Mesendoderm (in vitro differentiated cells): Measurements from ENCODE around the gene OPCML.

Experiments used
- DNase-seq: peaks from one replicate; pipeline ENCODE4 v3.0.0; 2013
- H2AK5ac ChIP-seq: 2 replicates; pipeline ENCODE4 v1.6.1; 2013; ENCODE audit warnings: low read length, inconsistent platforms
- H2BK120ac ChIP-seq: 2 replicates; pipeline ENCODE4 v1.6.1; 2013; ENCODE audit warnings: low read depth, mild to moderate bottlenecking, low read length, moderate library complexity, mixed read lengths
- H2BK15ac ChIP-seq: replicated peaks from 2 replicates; pipeline ENCODE4 v1.6.1; 2013; ENCODE audit warnings: low read depth, mild to moderate bottlenecking, moderate library complexity
- H2BK5ac ChIP-seq: 2 replicates; pipeline ENCODE4 v1.6.1; 2013; ENCODE audit warnings: low read length, inconsistent platforms
- H3K18ac ChIP-seq: 2 replicates; pipeline ENCODE4 v1.6.1; 2013; ENCODE audit warnings: mild to moderate bottlenecking, low read length, mixed read lengths
- H3K23ac ChIP-seq: one replicate; pipeline ENCODE4 v1.6.1; 2013; ENCODE audit warnings: low read length
- H3K27ac ChIP-seq: 2 replicates; pipeline ENCODE4 v1.5.1; 2013; ENCODE audit warnings: low read depth, mild to moderate bottlenecking, inconsistent platforms, low read length, moderate library complexity
- H3K27me3 ChIP-seq: 2 replicates; pipeline ENCODE4 v1.6.1; 2013; ENCODE audit warnings: low read length, control low read depth, mild to moderate bottlenecking, inconsistent platforms; ENCODE audit not compliant: insufficient read depth, poor library complexity
- H3K36me3 ChIP-seq: 2 replicates; pipeline ENCODE4 v1.6.1; 2013; ENCODE audit warnings: low read length, inconsistent platforms; ENCODE audit not compliant: control insufficient read depth, insufficient read depth
- H3K4ac ChIP-seq: one replicate; pipeline ENCODE4 v1.6.1; 2013; ENCODE audit warnings: low read depth, mild to moderate bottlenecking, low read length, moderate library complexity
- H3K4me1 ChIP-seq: 2 replicates; pipeline ENCODE4 v1.6.1; 2013; ENCODE audit warnings: low read depth, low read length, inconsistent platforms; ENCODE audit not compliant: control insufficient read depth
- H3K4me2 ChIP-seq: 2 replicates; pipeline ENCODE4 v1.6.1; 2013; ENCODE audit warnings: low read length
- H3K4me3 ChIP-seq: 2 replicates; pipeline ENCODE4 v1.5.1; 2013; ENCODE audit warnings: mild to moderate bottlenecking, low read length
- H3K56ac ChIP-seq: one replicate; pipeline ENCODE4 v1.6.1; 2013; ENCODE audit warnings: low read length
- H3K79me1 ChIP-seq: 2 replicates; pipeline ENCODE4 v1.6.1; 2013; ENCODE audit warnings: low read length, inconsistent platforms
- H3K79me2 ChIP-seq: 2 replicates; pipeline ENCODE4 v1.6.1; 2013; ENCODE audit warnings: mild to moderate bottlenecking, low read length; ENCODE audit not compliant: control insufficient read depth, insufficient read depth
- H3K9ac ChIP-seq: 2 replicates; pipeline ENCODE4 v1.6.1; 2013; ENCODE audit warnings: low read length, inconsistent platforms
- H4K5ac ChIP-seq: one replicate; pipeline ENCODE4 v1.6.1; 2013; ENCODE audit warnings: low read length
- H4K8ac ChIP-seq: one replicate; pipeline ENCODE4 v1.6.1; 2013; ENCODE audit warnings: low read depth, mild to moderate bottlenecking, control low read depth, low read length, moderate library complexity
- WGBS: extraction: QIAGEN DNeasy Blood & Tissue Kit; methylation state at CpG from one replicate; pipeline ENCODE4 v1.1.7; 2013; ENCODE audit warnings: low lambda C conversion rate, missing lambda C conversion rate; ENCODE audit not compliant: insufficient coverage; ENCODE audit errors: extremely low coverage; 5-methylcytosine and 5-hydroxymethylcytosine counted together

Gene OPCML

DNA sequence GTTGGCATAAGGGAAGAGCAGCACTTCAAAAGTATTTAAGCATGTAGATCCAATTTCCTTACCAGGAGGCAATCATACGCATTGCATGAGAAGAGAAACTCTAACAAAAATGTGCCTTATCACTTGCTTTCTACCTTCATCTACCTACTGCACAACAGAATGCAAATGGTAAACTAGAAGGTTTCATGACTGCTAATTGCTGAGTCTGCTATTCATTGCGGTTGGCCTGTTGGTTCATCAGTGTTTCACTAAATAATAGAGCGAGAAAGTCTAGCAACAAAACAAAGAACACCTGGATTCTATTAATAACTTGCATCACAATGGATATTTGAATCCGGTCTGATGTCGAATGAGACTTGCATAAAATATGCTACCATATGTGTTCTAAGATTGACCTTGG is 229.0 kb downstream of the OPCML start:
- no CpG with 5 or more reads among the region's 5 CpGs for WGBS
- Histone ChIP-seq H3K56ac (no peak overlapping the region), H3K23ac (no peak overlapping the region), H3K9ac (no peak overlapping the region), H4K5ac (no peak overlapping the region), H2BK120ac (no peak overlapping the region), H3K4me3 (no peak overlapping the region), H3K18ac (no peak overlapping the region), H3K79me1 (no peaks in the 10 kb centered on the region), H3K4me1 (no peaks in the 10 kb centered on the region), H3K27ac (no peak overlapping the region), H2BK15ac (no peak overlapping the region), H4K8ac (no peak overlapping the region), H2AK5ac (no peak overlapping the region), H3K36me3 (no peaks in the 10 kb centered on the region), H2BK5ac (no peak overlapping the region), H3K79me2 (no peaks in the 10 kb centered on the region), H3K4me2 (no peak overlapping the region), H3K4ac (no peak overlapping the region), H3K27me3 (no peaks in the 10 kb centered on the region)
- no peak for DNase-seq

- Histone ChIP-seq H3K27me3 (no peaks in the 10 kb centered on the region), H3K4me1 (no peaks in the 10 kb centered on the region), H4K5ac (no peak overlapping the region), H3K4ac (no peak overlapping the region), H4K8ac (no peak overlapping the region), H3K18ac (no peak overlapping the region), H3K79me1 (no peaks in the 10 kb centered on the region), H3K23ac (no peak overlapping the region), H3K27ac (no peak overlapping the region), H3K56ac (no peak overlapping the region), H3K4me2 (no peak overlapping the region), H3K4me3 (no peak overlapping the region), H3K36me3 (no peaks in the 10 kb centered on the region), H2BK15ac (no peak overlapping the region), H2BK120ac (no peak overlapping the region), H2BK5ac (no peak overlapping the region), H3K79me2 (no peaks in the 10 kb centered on the region), H3K9ac (no peak overlapping the region), H2AK5ac (no peak overlapping the region)
- peak; percentile 78 for DNase-seq
- no CpG with 5 or more reads among the region's 3 CpGs for WGBS
These were observed 230.2 kb downstream of the OPCML start for GRCh38 chr11:133302056-133302455.

- Histone ChIP-seq H3K79me1 (no peaks in the 10 kb centered on the region), H2BK120ac (no peak overlapping the region), H2BK15ac (no peak overlapping the region), H4K5ac (no peak overlapping the region), H3K56ac (no peak overlapping the region), H3K36me3 (no peaks in the 10 kb centered on the region), H2AK5ac (no peak overlapping the region), H3K27ac (no peak overlapping the region), H3K9ac (no peak overlapping the region), H3K18ac (no peak overlapping the region), H3K4me1 (no peaks in the 10 kb centered on the region), H2BK5ac (no peak overlapping the region), H3K4me2 (no peak overlapping the region), H3K27me3 (no peaks in the 10 kb centered on the region), H3K23ac (no peak overlapping the region), H3K4me3 (no peak overlapping the region), H3K79me2 (no peaks in the 10 kb centered on the region), H4K8ac (no peak overlapping the region), H3K4ac (no peak overlapping the region)
- no peak for DNase-seq
- no CpG with 5 or more reads among the region's 3 CpGs for WGBS
These were observed 231.6 kb downstream of the OPCML start for GRCh38 chr11:133300666-133301065.

DNA sequence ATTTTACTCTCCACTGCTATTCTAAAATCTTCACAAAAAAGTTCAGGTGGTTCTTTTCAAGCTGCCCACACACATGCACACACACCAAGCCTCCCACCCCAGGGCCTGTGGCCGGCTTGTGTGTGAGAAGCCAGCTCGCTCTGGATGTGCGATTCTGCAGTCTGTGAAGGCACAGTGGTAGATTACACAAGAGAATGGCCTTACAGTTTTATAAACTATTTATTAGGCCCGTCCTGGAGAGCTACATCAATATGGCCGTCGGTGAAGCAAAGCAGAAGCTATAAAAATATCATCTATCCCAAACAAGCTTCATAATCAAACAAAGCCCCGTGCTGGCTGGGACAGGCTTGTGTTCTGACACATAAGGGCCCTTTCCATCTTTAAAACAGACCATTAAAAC is 240.5 kb downstream of the OPCML start:
- no peaks in the 10 kb centered on the region for H3K79me2 ChIP-seq
- WGBS: no CpG with 5 or more reads among the region's 7 CpGs

DNA sequence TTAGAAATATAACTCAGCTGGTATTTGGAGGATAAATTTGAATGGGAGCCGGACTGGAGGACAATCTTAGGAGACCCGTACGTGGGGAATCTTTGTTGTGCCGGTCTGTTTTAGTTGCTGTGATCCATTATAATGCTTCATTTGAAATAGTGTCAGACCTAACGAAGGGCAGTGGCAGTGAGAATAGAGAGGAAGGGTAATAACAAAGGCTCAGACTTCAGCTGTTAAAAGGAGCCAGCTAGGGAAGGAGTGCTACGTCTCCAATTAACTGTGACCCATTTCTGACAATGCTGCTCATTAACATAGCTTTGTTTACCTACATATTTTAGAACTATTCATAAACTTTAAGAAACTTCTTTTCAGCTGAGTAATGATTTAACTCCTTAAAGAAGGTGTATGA is 246.9 kb downstream of the OPCML start:
- Histone ChIP-seq H3K4me3 (no peak overlapping the region), H3K4me2 (no peak overlapping the region), H3K23ac (no peak overlapping the region), H2AK5ac (no peak overlapping the region), H2BK5ac (no peak overlapping the region), H2BK15ac (no peak overlapping the region), H4K5ac (no peak overlapping the region), H3K9ac (no peak overlapping the region), H3K56ac (no peak overlapping the region), H2BK120ac (no peak overlapping the region), H3K79me2 (no peaks in the 10 kb centered on the region), H4K8ac (no peak overlapping the region), H3K36me3 (no peaks in the 10 kb centered on the region), H3K79me1 (no peaks in the 10 kb centered on the region), H3K27me3 (no peaks in the 10 kb centered on the region), H3K18ac (no peak overlapping the region), H3K4ac (no peak overlapping the region), H3K27ac (no peak overlapping the region), H3K4me1 (peaks cover 1% of the 10 kb centered on the region)
- no CpG with 5 or more reads among the region's 6 CpGs for WGBS
- DNase-seq: no peak

More for the DNA sequence above, 240.5 kb downstream of the OPCML start:
- H3K18ac ChIP-seq: no peak overlapping the region
- no peaks in the 10 kb centered on the region for H3K79me1 ChIP-seq
- H3K56ac ChIP-seq: no peak overlapping the region
- no peaks in the 10 kb centered on the region for H3K4me1 ChIP-seq
- H2BK5ac ChIP-seq: no peak overlapping the region
- no peak overlapping the region for H3K4me3 ChIP-seq
- no peak overlapping the region for H3K4me2 ChIP-seq
- no peak overlapping the region for H2AK5ac ChIP-seq
- no peak overlapping the region for H3K27ac ChIP-seq
- H3K9ac ChIP-seq: no peak overlapping the region
- H3K4ac ChIP-seq: no peak overlapping the region
- H3K27me3 ChIP-seq: no peaks in the 10 kb centered on the region
- no peak overlapping the region for H2BK120ac ChIP-seq
- no peak for DNase-seq
- H3K23ac ChIP-seq: no peak overlapping the region
- no peak overlapping the region for H4K5ac ChIP-seq
- no peak overlapping the region for H4K8ac ChIP-seq
- H2BK15ac ChIP-seq: no peak overlapping the region
- H3K36me3 ChIP-seq: no peaks in the 10 kb centered on the region

GRCh38 chr11:133284156-133284555 is 248.1 kb downstream of the OPCML start:
- no peaks in the 10 kb centered on the region for H3K79me2 ChIP-seq
- WGBS: no CpG with 5 or more reads among the region's 9 CpGs
- no peak overlapping the region for H3K4ac ChIP-seq
- H3K36me3 ChIP-seq: no peaks in the 10 kb centered on the region
- no peak overlapping the region for H4K5ac ChIP-seq
- H3K27ac ChIP-seq: no peak overlapping the region
- no peak overlapping the region for H2BK15ac ChIP-seq
- no peak overlapping the region for H4K8ac ChIP-seq
- H2AK5ac ChIP-seq: no peak overlapping the region
- DNase-seq: no peak
- H3K9ac ChIP-seq: no peak overlapping the region
- no peak overlapping the region for H3K23ac ChIP-seq
- no peaks in the 10 kb centered on the region for H3K27me3 ChIP-seq
- peaks cover 4% of the 10 kb centered on the region for H3K4me1 ChIP-seq
- H3K56ac ChIP-seq: no peak overlapping the region
- H3K79me1 ChIP-seq: no peaks in the 10 kb centered on the region
- no peak overlapping the region for H3K18ac ChIP-seq
- H3K4me2 ChIP-seq: no peak overlapping the region
- H2BK5ac ChIP-seq: no peak overlapping the region
- no peak overlapping the region for H2BK120ac ChIP-seq
- H3K4me3 ChIP-seq: no peak overlapping the region
